ENCODE data around the gene PNPLA8. TPM values are rescaled to one million over a fixed set of nuclear protein-coding genes. Genes with fewer than 3 reads are reported as not detected.
"Not testable (repeated sequence)": the region's sequence is repeated elsewhere in the genome, so short reads cannot be mapped to it uniquely, and the experiment has no call there.

Gene PNPLA8
- total RNA-seq, 2 experiments from 2014 or later = 12.0 to 13.8 TPM

- Mint-ChIP-seq H3K27me3 (no peaks in the 10 kb centered on the region), H3K36me3 (peaks cover 3% of the 10 kb centered on the region), H3K4me3 (no peak overlapping the region), H3K4me1 (no peaks in the 10 kb centered on the region), H3K27ac (no peak overlapping the region), H3K9me3 (ENCODE audit: low read depth) (no peaks in the 10 kb centered on the region)
- ATAC-seq (no peak), DNase-seq (no peak)
- CTCF ChIA-PET = interaction anchor here (1.1 kb wide), 1 partner anchor 13 kb away, joined by 5 read pairs; no protein-coding TSS in a partner anchor
Measured at GRCh38 chr7:108484137-108484536, 41.8 kb downstream of the PNPLA8 start.

GRCh38 chr7:108480311-108480710 lies 45.6 kb downstream of the PNPLA8 start:
- no peaks in the 10 kb centered on the region for H3K27me3 Mint-ChIP-seq
- CTCF ChIA-PET = no interaction called here
- peaks cover 14% of the 10 kb centered on the region for H3K36me3 Mint-ChIP-seq
- H3K4me3 Mint-ChIP-seq = no peak overlapping the region
- DNase-seq (no peak), ATAC-seq (no peak)
- H3K9me3 Mint-ChIP-seq (ENCODE audit: low read depth) = no peaks in the 10 kb centered on the region
- H3K4me1 Mint-ChIP-seq = no peaks in the 10 kb centered on the region
- no peak overlapping the region for H3K27ac Mint-ChIP-seq

DNA sequence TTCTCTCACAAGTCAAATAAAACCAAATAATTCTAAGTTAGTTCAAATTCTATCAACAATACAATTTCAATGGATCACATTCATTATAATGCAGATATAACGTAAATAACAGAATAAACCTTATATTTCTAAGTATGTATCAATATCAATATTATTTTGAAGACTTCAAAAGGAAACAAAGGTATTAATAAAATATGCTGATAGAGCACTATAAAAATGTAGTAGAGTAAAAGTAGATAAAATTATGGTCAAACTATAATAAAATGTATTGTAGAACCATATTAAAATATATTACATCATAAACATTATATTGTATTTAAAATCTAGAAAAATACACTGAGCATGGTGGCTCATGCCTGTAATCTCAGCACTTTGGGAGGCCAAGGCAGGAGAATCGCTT lies 46.2 kb downstream of the PNPLA8 start:
- H3K4me1 Mint-ChIP-seq = no peaks in the 10 kb centered on the region
- no peak for ATAC-seq
- H3K27me3 Mint-ChIP-seq = no peaks in the 10 kb centered on the region
- H3K4me3 Mint-ChIP-seq = no peak overlapping the region
- H3K27ac Mint-ChIP-seq = no peak overlapping the region
- CTCF ChIA-PET = no interaction called here
- H3K9me3 Mint-ChIP-seq (ENCODE audit: low read depth) = no peaks in the 10 kb centered on the region
- no peak for DNase-seq
- H3K36me3 Mint-ChIP-seq = peaks cover 14% of the 10 kb centered on the region

DNA sequence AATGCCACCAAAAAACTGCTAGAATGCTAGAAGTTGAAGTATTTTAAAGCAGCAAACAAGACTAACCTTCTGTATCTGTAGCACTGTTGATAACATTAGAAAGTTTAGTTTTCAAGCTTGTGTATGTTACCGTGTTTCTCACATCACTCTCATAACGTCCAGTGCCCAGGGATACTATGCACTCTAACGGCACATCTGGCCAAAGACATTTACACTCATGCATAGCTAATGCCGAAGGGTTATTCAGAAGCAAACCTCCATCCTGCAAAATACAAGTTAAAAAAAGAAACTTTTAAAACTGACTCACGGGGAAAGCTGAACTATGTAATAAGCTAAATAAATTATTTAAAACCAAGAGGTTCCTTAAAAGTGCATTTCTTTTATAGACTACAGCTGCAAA lies 46.8 kb downstream of the PNPLA8 start:
- no peak for ATAC-seq
- DNase-seq = no peak
- Mint-ChIP-seq H3K4me1 (no peaks in the 10 kb centered on the region), H3K4me3 (no peak overlapping the region), H3K27ac (no peak overlapping the region), H3K27me3 (no peaks in the 10 kb centered on the region), H3K36me3 (peaks cover 12% of the 10 kb centered on the region), H3K9me3 (ENCODE audit: low read depth) (no peaks in the 10 kb centered on the region)
- CTCF ChIA-PET = no interaction called here

DNA sequence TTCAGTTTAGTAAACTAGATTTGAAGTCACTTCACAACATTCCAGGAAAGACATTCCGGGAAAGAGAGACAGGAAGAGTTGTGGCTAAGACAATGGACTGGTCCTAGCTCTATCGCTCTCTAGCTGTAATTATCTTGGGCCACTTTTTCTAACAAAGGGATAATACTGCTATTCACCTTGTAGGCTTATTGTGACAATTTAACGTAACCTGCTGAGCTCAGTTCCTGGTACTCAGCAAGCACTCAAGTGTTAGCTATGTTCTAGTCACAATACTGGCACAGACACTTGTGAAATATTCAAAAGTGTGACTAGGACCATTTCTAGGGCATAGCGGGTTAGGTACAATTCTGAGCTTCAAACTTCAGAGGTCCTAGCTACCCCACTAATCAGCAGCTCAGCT lies 57.7 kb downstream of the PNPLA8 start:
- ATAC-seq (no peak), DNase-seq (no peak)
- Mint-ChIP-seq H3K36me3 (peaks cover 1% of the 10 kb centered on the region), H3K9me3 (ENCODE audit: low read depth) (no peaks in the 10 kb centered on the region), H3K4me1 (no peaks in the 10 kb centered on the region), H3K27me3 (peaks cover 5% of the 10 kb centered on the region), H3K27ac (no peak overlapping the region), H3K4me3 (no peak overlapping the region)
- CTCF ChIA-PET = interaction anchor here (1.4 kb wide), 1 partner anchor 16 kb away, joined by 3 read pairs; no protein-coding TSS in a partner anchor

DNA sequence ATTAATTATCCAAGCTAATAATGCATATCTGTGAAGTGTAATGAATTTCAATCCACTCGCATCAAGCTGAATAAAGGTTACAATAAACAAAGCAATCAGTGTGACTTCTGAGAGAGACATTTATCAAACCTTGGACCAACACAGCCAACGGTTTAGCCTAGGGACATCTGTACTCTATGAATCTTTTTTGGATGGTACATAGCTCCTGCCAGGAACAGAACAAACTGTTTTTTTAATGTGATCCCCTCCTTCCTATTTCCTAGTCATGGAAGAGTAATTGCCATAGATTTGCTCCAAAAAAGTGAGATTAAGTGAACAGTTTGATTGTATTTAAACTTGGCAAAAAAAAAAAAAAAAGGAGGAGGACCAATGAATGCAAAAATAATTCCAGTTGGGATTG lies 58.5 kb downstream of the PNPLA8 start:
- DNase-seq (no peak), ATAC-seq (no peak)
- peaks cover 8% of the 10 kb centered on the region for H3K27me3 Mint-ChIP-seq
- CTCF ChIA-PET = interaction anchor here (0.7 kb wide), 1 partner anchor 13 kb away, joined by 3 read pairs; no protein-coding TSS in a partner anchor
- H3K27ac Mint-ChIP-seq = no peak overlapping the region
- no peaks in the 10 kb centered on the region for H3K4me1 Mint-ChIP-seq
- no peak overlapping the region for H3K4me3 Mint-ChIP-seq
- H3K9me3 Mint-ChIP-seq (ENCODE audit: low read depth) = no peaks in the 10 kb centered on the region
- peaks cover under 1% of the 10 kb centered on the region for H3K36me3 Mint-ChIP-seq

- H3K27ac Mint-ChIP-seq; H3K27me3 Mint-ChIP-seq; H3K9me3 Mint-ChIP-seq (ENCODE audit: low read depth); H3K4me1 Mint-ChIP-seq; H3K4me3 Mint-ChIP-seq; CTCF ChIA-PET; ATAC-seq; H3K36me3 Mint-ChIP-seq; DNase-seq: not testable (repeated sequence)
Measured at GRCh38 chr7:108466322-108466721, 59.6 kb downstream of the PNPLA8 start.

- ATAC-seq (no peak), DNase-seq (no peak)
- Mint-ChIP-seq H3K27ac (no peak overlapping the region), H3K27me3 (peaks cover 21% of the 10 kb centered on the region), H3K36me3 (no peaks in the 10 kb centered on the region), H3K4me1 (no peaks in the 10 kb centered on the region), H3K9me3 (ENCODE audit: low read depth) (no peaks in the 10 kb centered on the region), H3K4me3 (no peak overlapping the region)
- CTCF ChIA-PET = no interaction called here
Measured at GRCh38 chr7:108464743-108465142, 61.2 kb downstream of the PNPLA8 start.

DNA sequence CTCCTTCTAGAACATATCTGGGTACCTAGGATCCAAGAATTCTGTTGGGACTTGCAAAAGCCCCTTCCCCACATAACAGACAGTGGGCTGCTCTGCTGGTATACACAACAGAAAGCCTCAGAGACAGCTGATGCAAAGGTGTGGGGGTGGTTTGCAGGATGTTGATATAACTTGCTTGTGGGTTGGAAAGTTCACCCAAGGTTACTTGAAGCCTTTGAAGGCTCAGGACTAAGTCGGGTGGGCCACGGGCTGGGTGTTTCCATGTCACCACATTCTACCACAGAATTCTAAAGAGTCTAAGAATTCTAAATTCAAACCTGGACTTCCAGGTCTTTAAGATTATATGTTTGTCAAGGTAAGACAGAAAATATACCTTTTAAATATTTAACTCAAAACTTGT lies 62.3 kb downstream of the PNPLA8 start:
- Mint-ChIP-seq H3K9me3 (ENCODE audit: low read depth) (no peaks in the 10 kb centered on the region), H3K36me3 (no peaks in the 10 kb centered on the region), H3K27ac (no peak overlapping the region), H3K4me1 (no peaks in the 10 kb centered on the region), H3K4me3 (no peak overlapping the region), H3K27me3 (peaks cover 26% of the 10 kb centered on the region)
- ATAC-seq (no peak), DNase-seq (no peak)
- CTCF ChIA-PET = no interaction called here

GRCh38 chr7:108461840-108462239 lies 64.1 kb downstream of the PNPLA8 start:
- no peaks in the 10 kb centered on the region for H3K9me3 Mint-ChIP-seq (ENCODE audit: low read depth)
- CTCF ChIA-PET = no interaction called here
- no peak overlapping the region for H3K27ac Mint-ChIP-seq
- peaks cover 3% of the 10 kb centered on the region for H3K4me1 Mint-ChIP-seq
- no peaks in the 10 kb centered on the region for H3K36me3 Mint-ChIP-seq
- no peak overlapping the region for H3K4me3 Mint-ChIP-seq
- peaks cover 42% of the 10 kb centered on the region for H3K27me3 Mint-ChIP-seq
- ATAC-seq (no peak), DNase-seq (no peak)

GRCh38 chr7:108460964-108461363 lies 65.0 kb downstream of the PNPLA8 start:
- no peak for ATAC-seq
- no peak overlapping the region for H3K4me3 Mint-ChIP-seq
- peaks cover 43% of the 10 kb centered on the region for H3K27me3 Mint-ChIP-seq
- no peak for DNase-seq
- H3K4me1 Mint-ChIP-seq = peaks cover 6% of the 10 kb centered on the region
- no peaks in the 10 kb centered on the region for H3K36me3 Mint-ChIP-seq
- no peak overlapping the region for H3K27ac Mint-ChIP-seq
- no peaks in the 10 kb centered on the region for H3K9me3 Mint-ChIP-seq (ENCODE audit: low read depth)
- CTCF ChIA-PET = no interaction called here

GRCh38 chr7:108459922-108460551 lies 65.9 kb downstream of the PNPLA8 start:
- DNase-seq (no peak), ATAC-seq (no peak)
- Mint-ChIP-seq H3K27ac (no peak overlapping the region), H3K4me1 (peaks cover 6% of the 10 kb centered on the region), H3K27me3 (peaks cover 45% of the 10 kb centered on the region), H3K9me3 (ENCODE audit: low read depth) (no peaks in the 10 kb centered on the region), H3K4me3 (no peak overlapping the region), H3K36me3 (no peaks in the 10 kb centered on the region)
- CTCF ChIA-PET = interaction anchor here (1.3 kb wide), 1 partner anchor 37 kb away, joined by 3 read pairs; no protein-coding TSS in a partner anchor

GRCh38 chr7:108457871-108458270 lies 68.1 kb downstream of the PNPLA8 start:
- H3K9me3 Mint-ChIP-seq (ENCODE audit: low read depth) = no peaks in the 10 kb centered on the region
- peaks cover 8% of the 10 kb centered on the region for H3K4me1 Mint-ChIP-seq
- CTCF ChIA-PET = no interaction called here
- H3K36me3 Mint-ChIP-seq = no peaks in the 10 kb centered on the region
- no peak overlapping the region for H3K27ac Mint-ChIP-seq
- ATAC-seq (no peak), DNase-seq (no peak)
- H3K27me3 Mint-ChIP-seq = peaks cover 63% of the 10 kb centered on the region
- H3K4me3 Mint-ChIP-seq = no peak overlapping the region

DNA sequence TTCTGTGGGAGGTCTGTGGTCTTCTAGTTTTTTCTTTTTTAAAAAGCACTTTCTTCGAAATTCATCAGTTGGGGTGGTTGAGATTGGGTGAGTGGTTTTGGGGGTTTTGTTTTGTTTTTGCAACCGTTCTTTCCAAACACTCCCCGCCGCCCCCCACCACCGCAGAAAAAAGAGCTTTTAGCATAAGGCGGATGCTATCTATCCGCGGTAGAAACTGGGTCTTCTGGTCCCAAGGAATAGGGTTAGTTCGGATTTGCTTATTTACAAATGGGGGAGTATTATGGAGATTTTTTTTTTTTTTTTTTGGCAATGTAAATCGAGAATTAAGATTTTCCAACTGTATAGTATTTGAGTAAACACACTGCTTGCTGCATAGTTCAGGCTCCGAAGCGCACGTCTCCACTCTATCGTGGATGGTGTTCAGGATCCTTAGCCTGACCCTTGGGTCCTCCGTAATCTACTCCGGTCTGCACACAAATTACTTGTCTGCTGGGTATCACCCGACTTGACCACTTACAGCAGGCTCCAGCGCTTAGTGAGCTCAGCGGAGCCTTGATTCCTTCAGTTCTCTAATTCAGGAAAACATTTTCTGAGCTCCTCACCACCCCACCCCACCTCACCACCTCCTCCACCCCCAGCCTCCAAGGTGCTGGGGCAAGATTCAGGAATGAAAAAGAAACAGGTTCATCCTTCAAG lies 68.9 kb downstream of the PNPLA8 start:
- Mint-ChIP-seq H3K4me3 (peak overlapping the region; percentile 39), H3K27me3 (peaks cover 70% of the 10 kb centered on the region), H3K4me1 (peaks cover 8% of the 10 kb centered on the region), H3K9me3 (ENCODE audit: low read depth) (no peaks in the 10 kb centered on the region), H3K36me3 (no peaks in the 10 kb centered on the region), H3K27ac (no peak overlapping the region)
- DNase-seq (no peak), ATAC-seq (no peak)
- CTCF ChIA-PET = no interaction called here

All from activated CD8-positive, alpha-beta memory T cell treated with anti-CD3 and anti-CD28 coated beads, Interleukin-2, amount 10 ng/mL, durations not matched to agents 7 days and 5 days (primary cell).